AG09309 (cell line): ENCODE results near the gene EXOC2.
A peak's percentile ranks its signal among the peaks of the same experiment; 100 is the strongest.

Source experiments
- DNase-seq: peaks from one replicate; pipeline ENCODE4 v3.0.0-alpha.2; 2010; ENCODE audit warnings: low read depth
- H3K4me3 ChIP-seq: 2 replicates; pipeline ENCODE4 v1.5.1; 2011; ENCODE audit warnings: mild to moderate bottlenecking, low read depth, low read length, moderate library complexity; ENCODE audit not compliant: control insufficient read depth
- CTCF ChIP-seq: IDR thresholded peaks from 2 replicates; pipeline ENCODE4 v1.5.1; 2011; ENCODE audit warnings: mild to moderate bottlenecking, low read depth, low read length, inconsistent platforms; ENCODE audit not compliant: insufficient read depth, control insufficient read depth; ENCODE audit errors: missing control alignments

EXOC2 gene

DNA sequence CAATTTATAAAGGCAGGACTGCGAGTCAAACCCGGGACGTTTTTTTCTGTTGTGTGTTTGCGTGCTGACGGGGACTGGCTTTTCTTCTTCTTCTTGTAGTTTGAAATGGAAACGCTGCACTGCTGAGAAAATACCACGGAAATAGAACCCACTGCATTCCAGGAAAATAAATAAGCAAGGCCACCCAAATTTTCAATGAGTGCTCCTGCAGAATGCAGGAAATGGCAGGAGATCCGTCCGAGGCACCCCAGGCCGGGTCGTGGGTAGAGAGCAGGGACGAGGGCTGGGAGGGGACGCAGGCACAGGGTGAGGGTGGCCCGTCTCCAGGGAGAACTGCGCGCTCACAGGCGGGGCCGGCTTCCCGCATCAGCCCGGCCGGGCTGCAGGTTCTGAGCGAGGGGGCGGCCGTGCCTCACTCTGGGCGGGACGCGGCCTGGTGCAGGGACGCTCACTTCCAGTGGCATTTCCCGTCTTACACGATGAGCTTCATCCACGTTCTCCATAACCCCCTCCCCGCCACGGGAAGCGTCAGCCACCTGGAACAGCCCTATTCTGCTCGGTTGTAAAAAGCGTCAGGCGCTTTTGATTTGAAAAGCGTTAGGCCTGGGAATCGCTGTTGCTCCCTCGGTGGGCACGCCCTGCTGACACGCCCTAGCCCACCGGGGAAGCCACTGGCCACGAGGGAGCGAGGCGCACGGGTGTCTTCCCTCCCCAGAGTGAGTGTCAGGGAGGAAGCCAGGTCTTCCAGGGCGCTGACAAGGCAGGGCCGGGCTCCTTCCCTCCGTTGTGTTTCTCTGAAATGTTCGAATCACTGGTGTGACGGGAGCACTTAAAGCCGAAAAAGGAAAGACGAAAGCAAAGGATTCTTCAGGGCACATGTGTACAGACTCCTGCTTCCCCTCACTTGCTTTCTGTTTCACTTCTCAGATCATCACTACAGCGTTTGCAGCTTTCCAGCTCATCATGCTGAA is 17.9 kb upstream of the EXOC2 start:
- H3K4me3 ChIP-seq, result peak overlapping the region; percentile 65
- TF ChIP-seq CTCF, result no peak
- peak; percentile 18 for DNase-seq

DNA sequence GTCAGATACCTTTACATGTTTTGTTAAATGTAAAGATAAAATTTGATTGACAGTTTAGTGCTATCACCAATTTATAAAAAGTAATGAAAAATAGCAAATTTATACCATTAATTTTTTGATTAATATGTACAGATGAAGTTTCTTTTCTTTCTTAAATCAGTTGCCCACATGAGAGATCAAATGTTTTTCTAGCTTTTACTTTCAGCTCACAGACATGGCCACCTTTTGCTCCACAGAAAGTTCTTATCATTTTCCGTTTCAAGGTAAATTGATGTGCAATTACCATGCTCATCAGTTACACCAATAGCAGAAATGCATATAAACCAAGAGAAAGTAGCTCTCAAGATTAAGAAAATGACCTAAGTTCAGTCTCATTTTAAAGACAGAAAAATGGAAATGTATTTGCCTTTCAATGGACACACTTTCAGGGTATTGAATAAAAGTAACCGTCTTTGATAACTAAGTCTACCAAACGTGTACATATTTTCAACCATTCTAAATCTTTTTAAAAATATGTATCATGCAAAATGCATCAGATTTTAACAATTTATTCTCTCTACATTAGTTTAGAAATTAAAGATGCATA is 16.6 kb upstream of the EXOC2 start:
- DNase-seq, result no peak
- H3K4me3 ChIP-seq, result no peak overlapping the region
- TF ChIP-seq CTCF, result no peak

- no peak for TF ChIP-seq CTCF
- no peak overlapping the region for H3K4me3 ChIP-seq
- no peak for DNase-seq
These were observed 15.3 kb upstream of the EXOC2 start for GRCh38 chr6:708237-708598.

- no peak overlapping the region for H3K4me3 ChIP-seq
- no peak for DNase-seq
- no peak for TF ChIP-seq CTCF
These were observed 14.8 kb upstream of the EXOC2 start for GRCh38 chr6:707576-708236.

GRCh38 chr6:706819-707381 is 14.0 kb upstream of the EXOC2 start:
- no peak overlapping the region for H3K4me3 ChIP-seq
- DNase-seq, result no peak
- TF ChIP-seq CTCF, result no peak

DNA sequence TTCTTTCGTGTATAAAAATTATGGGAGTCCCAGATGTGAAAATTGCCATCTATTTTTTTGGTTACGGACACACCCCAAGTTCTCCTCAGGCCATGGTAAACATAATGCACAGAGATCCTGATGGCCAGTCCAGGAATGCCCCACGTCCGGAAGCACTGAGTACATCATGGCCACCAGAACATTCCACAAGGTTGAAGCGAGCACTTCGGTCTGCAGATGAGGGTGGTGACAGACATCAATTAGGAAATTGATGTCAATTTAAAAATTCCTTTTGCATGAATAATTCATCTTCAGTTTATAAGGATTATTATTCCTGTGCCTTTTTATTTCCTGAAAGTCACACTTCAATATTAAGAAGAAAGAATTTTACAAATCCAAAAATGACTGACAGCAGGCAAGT is 13.2 kb upstream of the EXOC2 start:
- no peak for TF ChIP-seq CTCF

More for the DNA sequence above, 13.2 kb upstream of the EXOC2 start:
- no peak for DNase-seq
- H3K4me3 ChIP-seq, result no peak overlapping the region
